ENCODE data around the gene CSTF2T.

DNA sequence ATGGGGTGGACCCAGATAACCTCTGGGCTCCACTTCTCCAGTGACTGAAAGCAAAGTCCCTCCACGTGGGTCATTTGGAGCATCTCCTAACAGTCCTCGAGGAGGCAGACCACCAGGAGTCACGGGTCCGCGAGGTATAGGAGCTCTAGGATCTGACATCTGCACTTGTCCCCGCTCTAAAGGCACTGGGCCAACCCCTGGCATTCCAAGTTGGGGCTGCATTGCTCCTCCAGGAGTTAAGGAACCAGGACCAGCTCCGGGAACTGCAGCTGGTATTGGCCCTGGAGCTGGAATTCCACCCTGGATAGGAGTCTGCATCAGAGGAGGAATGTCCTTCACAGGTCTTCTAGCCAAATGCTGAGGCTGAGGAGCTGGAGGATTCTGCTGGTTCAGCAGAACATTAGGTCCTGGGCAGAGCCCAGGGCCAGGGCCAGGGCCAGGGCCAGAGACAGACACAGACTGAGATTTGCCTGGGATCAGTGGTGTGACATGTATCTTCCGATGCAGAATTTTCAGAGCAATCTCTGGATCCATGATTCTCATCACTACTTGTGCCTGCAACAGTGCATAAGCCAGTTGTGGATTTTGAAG lies 827 bp downstream of the CSTF2T start:
- TF ChIP-seq POLR2A (IDR thresholded peaks at IDR 0.05; ENCODE audit: low read depth, low read length), result no peak
- TF ChIP-seq POLR2AphosphoS5 (IDR thresholded peaks at IDR 0.05; ENCODE audit: low read depth, low read length), result no peak
- TF ChIP-seq TAF1 (IDR thresholded peaks at IDR 0.05; ENCODE audit: low read depth, low read length), result no peak
- no peak for TF ChIP-seq PAX5 (IDR thresholded peaks at IDR 0.05; ENCODE audit: insufficient read depth, low read length, severe bottlenecking)
- no peak for TF ChIP-seq POU2F2 (IDR thresholded peaks at IDR 0.05; ENCODE audit: low read depth, low read length)
- no peak for TF ChIP-seq SPI1 (IDR thresholded peaks at IDR 0.05; ENCODE audit: low read depth, low read length)

All from GM12891 (cell line).